BLaER1 treated with 17β-estradiol and CSF1 and Interleukin-3, amounts not matched to agents 10 nM and 100 nM (cell line): ENCODE data around the gene GJB3.
A peak's percentile ranks its signal among the peaks of the same experiment; 100 is the strongest.

Experiments used
- H3K27ac ChIP-seq, 11 experiments: shearing (Covaris generic); formaldehyde crosslinking; 2 replicates each; pipeline ENCODE4 v1.8.1; 2022
- H3K27me3 ChIP-seq, 11 experiments: shearing (Covaris generic); formaldehyde crosslinking; 2 replicates each; pipeline ENCODE4 v1.8.1; 2022
- H3K36me3 ChIP-seq, 11 experiments: shearing (Covaris generic); formaldehyde crosslinking; 2 replicates each; pipeline ENCODE4 v1.8.1; 2022
- H3K4me1 ChIP-seq, 10 experiments: shearing (Covaris generic); formaldehyde crosslinking; 2 replicates each; pipeline ENCODE4 v1.8.1; 2022
- H3K4me2 ChIP-seq, 11 experiments: shearing (Covaris generic); formaldehyde crosslinking; 2 replicates each; pipeline ENCODE4 v1.8.1; 2022
- H3K4me3 ChIP-seq, 10 experiments: shearing (Covaris generic); formaldehyde crosslinking; 2 replicates each; pipeline ENCODE4 v1.8.1; 2022
- H3K9ac ChIP-seq, 11 experiments: shearing (Covaris generic); formaldehyde crosslinking; 2 replicates each; pipeline ENCODE4 v1.8.1; 2022
- H3K9me3 ChIP-seq, 11 experiments: shearing (Covaris generic); formaldehyde crosslinking; replicated peaks in 1 of 11; 2 replicates each; pipeline ENCODE4 v1.8.1; 2022
- H4K20me1 ChIP-seq, 11 experiments: shearing (Covaris generic); formaldehyde crosslinking; 2 replicates each; pipeline ENCODE4 v1.8.1; 2022
- Cebpa-rat ChIP-seq, 11 experiments: shearing (Covaris generic); IDR thresholded peaks; 2 replicates each; pipeline ENCODE4 v1.8.1; 2022

Gene GJB3

GRCh38 chr1:34790985-34791384, 10.0 kb downstream of the GJB3 start:
- Histone ChIP-seq H3K4me1 (peaks cover 41 to 74% (median 70%) of the 10 kb centered on the region in 10 experiments), H3K4me3 (no peak overlapping the region), H3K9ac (peak overlapping the region in 2 of 11 experiments; percentile 23 to 29; a peak in 1 of 22 replicates), H3K27me3 (no peaks in the 10 kb centered on the region), H3K27ac (no peak overlapping the region), H4K20me1 (peaks cover 0 to 13% (median 0%) of the 10 kb centered on the region in 11 experiments; a peak in 4 of 22 replicates), H3K36me3 (no peaks in the 10 kb centered on the region), H3K9me3 (peaks cover 0 to 7% (median 0%) of the 10 kb centered on the region in 11 experiments; a peak in 3 of 22 replicates), H3K4me2 (peak overlapping the region; percentile 43 to 96 (median 94))
- no peak for TF ChIP-seq Cebpa-rat (IDR thresholded peaks at IDR 0.05)

GRCh38 chr1:34792424-34792823, 11.4 kb downstream of the GJB3 start:
- Histone ChIP-seq H3K27me3 (no peaks in the 10 kb centered on the region), H3K4me2 (peak overlapping the region; percentile 91 to 96 (median 94)), H3K4me3 (peak overlapping the region in 7 of 10 experiments; percentile 46 to 59 (median 53); a peak in 8 of 20 replicates), H3K27ac (no peak overlapping the region), H4K20me1 (peaks cover 0 to 13% (median 0%) of the 10 kb centered on the region in 11 experiments; a peak in 5 of 22 replicates), H3K4me1 (peaks cover 41 to 79% (median 76%) of the 10 kb centered on the region in 10 experiments), H3K36me3 (no peaks in the 10 kb centered on the region), H3K9me3 (peaks cover 0 to 7% (median 0%) of the 10 kb centered on the region in 11 experiments; a peak in 3 of 22 replicates), H3K9ac (peak overlapping the region in 3 of 11 experiments; percentile 32 to 48 (median 40); a peak in 6 of 22 replicates)
- TF ChIP-seq Cebpa-rat (IDR thresholded peaks at IDR 0.05) = no peak

GRCh38 chr1:34792868-34793727, 12.1 kb downstream of the GJB3 start, which contains the start of gene GJA4:
Gene GJA4, plus strand, starts transcription at chr1:34792999. Its CDS starts 1,215 bp downstream, at chr1:34794214.
- Histone ChIP-seq H3K9me3 (peaks cover 0 to 7% (median 0%) of the 10 kb centered on the region in 11 experiments; a peak in 3 of 22 replicates), H3K27ac (peak within 1 kb of the TSS in 8 of 11 experiments; percentile 2 to 53 (median 34); a peak in 9 of 22 replicates), H4K20me1 (peaks cover 0 to 13% (median 0%) of the 10 kb centered on the region in 11 experiments; a peak in 4 of 22 replicates), H3K4me2 (peak within 1 kb of the TSS; percentile 91 to 96 (median 94)), H3K36me3 (no peaks in the 10 kb centered on the region), H3K9ac (peak within 1 kb of the TSS in 9 of 11 experiments; percentile 1 to 69 (median 58); a peak in 14 of 22 replicates), H3K4me3 (peak within 1 kb of the TSS; percentile 20 to 68 (median 53); a peak in 19 of 20 replicates), H3K4me1 (peaks cover 41 to 79% (median 76%) of the 10 kb centered on the region in 10 experiments), H3K27me3 (no peaks in the 10 kb centered on the region)
- TF ChIP-seq Cebpa-rat (IDR thresholded peaks at IDR 0.05) = no peak

GRCh38 chr1:34794001-34794789, 13.2 kb downstream of the GJB3 start:
- peaks cover 0 to 13% (median 0%) of the 10 kb centered on the region in 11 experiments; a peak in 4 of 22 replicates for H4K20me1 ChIP-seq
- H3K27ac ChIP-seq = peak overlapping the region in 8 of 11 experiments; percentile 2 to 53 (median 25); a peak in 10 of 22 replicates
- H3K9me3 ChIP-seq = peaks cover 0 to 7% (median 0%) of the 10 kb centered on the region in 11 experiments; a peak in 3 of 22 replicates
- no peak for TF ChIP-seq Cebpa-rat (IDR thresholded peaks at IDR 0.05)
- H3K36me3 ChIP-seq = no peaks in the 10 kb centered on the region
- H3K4me2 ChIP-seq = peak overlapping the region; percentile 91 to 96 (median 94)
- H3K4me1 ChIP-seq = peaks cover 41 to 72% (median 69%) of the 10 kb centered on the region in 10 experiments
- peak overlapping the region in 6 of 11 experiments; percentile 1 to 64 (median 28); a peak in 4 of 22 replicates for H3K9ac ChIP-seq
- H3K4me3 ChIP-seq = peak overlapping the region in 8 of 10 experiments; percentile 49 to 68 (median 55); a peak in 10 of 20 replicates
- no peaks in the 10 kb centered on the region for H3K27me3 ChIP-seq

- Histone ChIP-seq H3K36me3 (no peaks in the 10 kb centered on the region), H3K9ac (no peak overlapping the region), H3K4me2 (peak overlapping the region; percentile 91 to 96 (median 94); a peak in 19 of 22 replicates), H3K9me3 (peaks cover 0 to 7% (median 0%) of the 10 kb centered on the region in 11 experiments; a peak in 3 of 22 replicates), H3K27me3 (no peaks in the 10 kb centered on the region), H4K20me1 (peaks cover 0 to 13% (median 0%) of the 10 kb centered on the region in 11 experiments; a peak in 4 of 22 replicates), H3K4me3 (no peak overlapping the region), H3K27ac (peak overlapping the region in 2 of 11 experiments; percentile 26 to 50; a peak in 2 of 22 replicates), H3K4me1 (peaks cover 41 to 67% (median 64%) of the 10 kb centered on the region in 10 experiments)
- no peak for TF ChIP-seq Cebpa-rat (IDR thresholded peaks at IDR 0.05)
Measured at GRCh38 chr1:34794790-34795180, 13.8 kb downstream of the GJB3 start.

GRCh38 chr1:34795916-34796315, 14.9 kb downstream of the GJB3 start:
- no peak for TF ChIP-seq Cebpa-rat (IDR thresholded peaks at IDR 0.05)
- peak overlapping the region in 7 of 11 experiments; percentile 2 to 91 (median 28); a peak in 8 of 22 replicates for H3K4me2 ChIP-seq
- peaks cover 0 to 13% (median 0%) of the 10 kb centered on the region in 11 experiments; a peak in 4 of 22 replicates for H4K20me1 ChIP-seq
- H3K4me3 ChIP-seq = no peak overlapping the region
- peaks cover 35 to 56% (median 53%) of the 10 kb centered on the region in 10 experiments for H3K4me1 ChIP-seq
- H3K27me3 ChIP-seq = no peaks in the 10 kb centered on the region
- no peaks in the 10 kb centered on the region for H3K36me3 ChIP-seq
- no peak overlapping the region for H3K27ac ChIP-seq
- no peaks in the 10 kb centered on the region for H3K9me3 ChIP-seq
- no peak overlapping the region for H3K9ac ChIP-seq

GRCh38 chr1:34796990-34797389, 16.0 kb downstream of the GJB3 start:
- peaks cover 0 to 13% (median 0%) of the 10 kb centered on the region in 11 experiments; a peak in 4 of 22 replicates for H4K20me1 ChIP-seq
- H3K27ac ChIP-seq = no peak overlapping the region
- no peaks in the 10 kb centered on the region for H3K36me3 ChIP-seq
- no peaks in the 10 kb centered on the region for H3K9me3 ChIP-seq
- no peak overlapping the region for H3K4me2 ChIP-seq
- H3K4me3 ChIP-seq = no peak overlapping the region
- no peaks in the 10 kb centered on the region for H3K27me3 ChIP-seq
- no peak for TF ChIP-seq Cebpa-rat (IDR thresholded peaks at IDR 0.05)
- H3K4me1 ChIP-seq = peaks cover 24 to 45% (median 42%) of the 10 kb centered on the region in 10 experiments
- H3K9ac ChIP-seq = no peak overlapping the region

GRCh38 chr1:34800214-34800613, 19.2 kb downstream of the GJB3 start:
- Histone ChIP-seq H3K4me1 (peaks cover 0 to 16% (median 12%) of the 10 kb centered on the region in 10 experiments; a peak in 12 of 20 replicates), H3K4me2 (no peak overlapping the region; a peak in 1 of 22 replicates), H4K20me1 (peaks cover 0 to 5% (median 0%) of the 10 kb centered on the region in 11 experiments; a peak in 2 of 22 replicates), H3K9ac (no peak overlapping the region), H3K4me3 (no peak overlapping the region), H3K36me3 (no peaks in the 10 kb centered on the region), H3K27ac (no peak overlapping the region), H3K9me3 (peaks cover 0 to 17% (median 7%) of the 10 kb centered on the region in 11 experiments; a peak in 13 of 22 replicates), H3K27me3 (no peaks in the 10 kb centered on the region)
- TF ChIP-seq Cebpa-rat (IDR thresholded peaks at IDR 0.05) = no peak
